SK-N-SH (cell line): ENCODE results near the gene RNF157.

Source experiments
- FOXJ3 ChIP-seq: sonication (generic); formaldehyde crosslinking; IDR thresholded peaks from 2 replicates; pipeline ENCODE4 v1.5.1; 2020; ENCODE audit warnings: mild to moderate bottlenecking, missing genetic modification reagents
- NFIC ChIP-seq: IDR thresholded peaks from 2 replicates; pipeline ENCODE4 v1.4.0; 2012; ENCODE audit warnings: borderline replicate concordance
- POLR2AphosphoS5 ChIP-seq: IDR thresholded peaks from 2 replicates; pipeline ENCODE4 v1.6.1; 2012; ENCODE audit warnings: low read depth, low read length
- SIN3A ChIP-seq: IDR thresholded peaks from 2 replicates; pipeline ENCODE4 v1.6.1; 2012; ENCODE audit warnings: low read depth, mild to moderate bottlenecking, low read length, moderate library complexity, borderline replicate concordance
- TF ChIP-seq, protein P1 (sequence below): fragments of 200-600 bp; sonication (generic); IDR thresholded peaks from 2 replicates; pipeline ENCODE4 v1.6.1; 2017; ENCODE audit warnings: antibody characterized with exemption, mild to moderate bottlenecking, moderate library complexity
- TF ChIP-seq, protein P2 (sequence below): IDR thresholded peaks from 2 replicates; pipeline ENCODE4 v1.6.1; 2012; ENCODE audit warnings: mild to moderate bottlenecking, low read depth, low read length, moderate library complexity

DNA sequence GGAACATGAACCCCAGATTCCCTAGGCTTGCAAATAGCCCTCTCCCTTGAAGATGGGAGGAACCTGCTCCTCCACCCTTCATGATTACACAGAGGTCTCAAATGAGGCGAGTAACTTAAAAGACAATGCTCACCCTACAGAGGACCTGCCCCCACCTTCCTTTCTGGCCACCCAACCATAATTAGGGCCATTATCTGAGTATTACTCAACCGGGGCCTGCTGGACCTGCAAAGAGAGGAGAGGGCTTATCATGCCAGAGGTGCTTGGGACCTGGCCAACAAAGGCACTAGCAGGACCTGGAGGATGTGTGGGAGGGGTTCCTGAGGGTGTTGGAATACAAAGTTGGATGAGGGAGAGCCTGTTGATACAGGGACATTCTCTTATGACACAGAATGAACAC, 42.4 kb downstream of the RNF157 start:
- TF ChIP-seq POLR2AphosphoS5: no peak
- TF ChIP-seq, protein P1, sequence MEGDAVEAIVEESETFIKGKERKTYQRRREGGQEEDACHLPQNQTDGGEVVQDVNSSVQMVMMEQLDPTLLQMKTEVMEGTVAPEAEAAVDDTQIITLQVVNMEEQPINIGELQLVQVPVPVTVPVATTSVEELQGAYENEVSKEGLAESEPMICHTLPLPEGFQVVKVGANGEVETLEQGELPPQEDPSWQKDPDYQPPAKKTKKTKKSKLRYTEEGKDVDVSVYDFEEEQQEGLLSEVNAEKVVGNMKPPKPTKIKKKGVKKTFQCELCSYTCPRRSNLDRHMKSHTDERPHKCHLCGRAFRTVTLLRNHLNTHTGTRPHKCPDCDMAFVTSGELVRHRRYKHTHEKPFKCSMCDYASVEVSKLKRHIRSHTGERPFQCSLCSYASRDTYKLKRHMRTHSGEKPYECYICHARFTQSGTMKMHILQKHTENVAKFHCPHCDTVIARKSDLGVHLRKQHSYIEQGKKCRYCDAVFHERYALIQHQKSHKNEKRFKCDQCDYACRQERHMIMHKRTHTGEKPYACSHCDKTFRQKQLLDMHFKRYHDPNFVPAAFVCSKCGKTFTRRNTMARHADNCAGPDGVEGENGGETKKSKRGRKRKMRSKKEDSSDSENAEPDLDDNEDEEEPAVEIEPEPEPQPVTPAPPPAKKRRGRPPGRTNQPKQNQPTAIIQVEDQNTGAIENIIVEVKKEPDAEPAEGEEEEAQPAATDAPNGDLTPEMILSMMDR: no peak
- TF ChIP-seq, protein P2, sequence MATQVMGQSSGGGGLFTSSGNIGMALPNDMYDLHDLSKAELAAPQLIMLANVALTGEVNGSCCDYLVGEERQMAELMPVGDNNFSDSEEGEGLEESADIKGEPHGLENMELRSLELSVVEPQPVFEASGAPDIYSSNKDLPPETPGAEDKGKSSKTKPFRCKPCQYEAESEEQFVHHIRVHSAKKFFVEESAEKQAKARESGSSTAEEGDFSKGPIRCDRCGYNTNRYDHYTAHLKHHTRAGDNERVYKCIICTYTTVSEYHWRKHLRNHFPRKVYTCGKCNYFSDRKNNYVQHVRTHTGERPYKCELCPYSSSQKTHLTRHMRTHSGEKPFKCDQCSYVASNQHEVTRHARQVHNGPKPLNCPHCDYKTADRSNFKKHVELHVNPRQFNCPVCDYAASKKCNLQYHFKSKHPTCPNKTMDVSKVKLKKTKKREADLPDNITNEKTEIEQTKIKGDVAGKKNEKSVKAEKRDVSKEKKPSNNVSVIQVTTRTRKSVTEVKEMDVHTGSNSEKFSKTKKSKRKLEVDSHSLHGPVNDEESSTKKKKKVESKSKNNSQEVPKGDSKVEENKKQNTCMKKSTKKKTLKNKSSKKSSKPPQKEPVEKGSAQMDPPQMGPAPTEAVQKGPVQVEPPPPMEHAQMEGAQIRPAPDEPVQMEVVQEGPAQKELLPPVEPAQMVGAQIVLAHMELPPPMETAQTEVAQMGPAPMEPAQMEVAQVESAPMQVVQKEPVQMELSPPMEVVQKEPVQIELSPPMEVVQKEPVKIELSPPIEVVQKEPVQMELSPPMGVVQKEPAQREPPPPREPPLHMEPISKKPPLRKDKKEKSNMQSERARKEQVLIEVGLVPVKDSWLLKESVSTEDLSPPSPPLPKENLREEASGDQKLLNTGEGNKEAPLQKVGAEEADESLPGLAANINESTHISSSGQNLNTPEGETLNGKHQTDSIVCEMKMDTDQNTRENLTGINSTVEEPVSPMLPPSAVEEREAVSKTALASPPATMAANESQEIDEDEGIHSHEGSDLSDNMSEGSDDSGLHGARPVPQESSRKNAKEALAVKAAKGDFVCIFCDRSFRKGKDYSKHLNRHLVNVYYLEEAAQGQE: no peak
- TF ChIP-seq NFIC: no peak
- no peak for TF ChIP-seq SIN3A
- TF ChIP-seq FOXJ3 (CRISPR knock-in tag): no peak
